Measurements from ENCODE around the gene RPL41. TPM values are rescaled to one million over a fixed set of nuclear protein-coding genes. Genes with fewer than 3 reads are reported as not detected.

The RPL41 gene
- total and polyA plus RNA-seq, 9 of the 15 experiments (the other 6 are each of a cell fraction or from before 2014, with no cell fraction given) = 3,403 to 11,276 (median 5,604) TPM

GRCh38 chr12:56158029-56158925 is 41.8 kb downstream of the RPL41 start, which contains the start of gene MYL6 (continued):
- TF ChIP-seq RBM34 (IDR thresholded peaks at IDR 0.05; ENCODE audit: borderline replicate concordance, insufficient read depth, low read length) (no peak), FOXO4 (CRISPR knock-in tag; IDR thresholded peaks at IDR 0.05) (no peak), SFPQ (IDR thresholded peaks at IDR 0.05; ENCODE audit: low read depth, low read length) (no peak), CBFA2T2 (conservative IDR thresholded peaks at IDR 0.05) (no peak), SMAD3 (CRISPR knock-in tag; conservative IDR thresholded peaks at IDR 0.05) (0 out of 2 replicates have a peak, but pooled peaks have one; percentile 35), POLR2AphosphoS2 (IDR thresholded peaks at IDR 0.05; ENCODE audit: low read length) (peak; percentile 96), HDAC8 (tag; IDR thresholded peaks at IDR 0.05) (no peak), ZFX (CRISPR knock-in tag; IDR thresholded peaks at IDR 0.05) (peak; percentile 87), GABPA (tag; conservative IDR thresholded peaks at IDR 0.05; ENCODE audit: low read depth) (peak; percentile 50; the same call in 1 of the 2 replicates), MYC (IDR thresholded peaks at IDR 0.05; ENCODE audit: low read depth, low read length) (peak; percentile 18; the same call in 1 of the 2 replicates), MYC (CRISPR knock-in tag; IDR thresholded peaks at IDR 0.05; ENCODE audit: borderline replicate concordance, low read depth) (peak; percentile 59; the same call in 1 of the 2 replicates), OTX1 (CRISPR knock-in tag; IDR thresholded peaks at IDR 0.05) (peak; percentile 99)
- TF ChIP-seq, protein P1, sequence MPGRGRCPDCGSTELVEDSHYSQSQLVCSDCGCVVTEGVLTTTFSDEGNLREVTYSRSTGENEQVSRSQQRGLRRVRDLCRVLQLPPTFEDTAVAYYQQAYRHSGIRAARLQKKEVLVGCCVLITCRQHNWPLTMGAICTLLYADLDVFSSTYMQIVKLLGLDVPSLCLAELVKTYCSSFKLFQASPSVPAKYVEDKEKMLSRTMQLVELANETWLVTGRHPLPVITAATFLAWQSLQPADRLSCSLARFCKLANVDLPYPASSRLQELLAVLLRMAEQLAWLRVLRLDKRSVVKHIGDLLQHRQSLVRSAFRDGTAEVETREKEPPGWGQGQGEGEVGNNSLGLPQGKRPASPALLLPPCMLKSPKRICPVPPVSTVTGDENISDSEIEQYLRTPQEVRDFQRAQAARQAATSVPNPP (IDR thresholded peaks at IDR 0.05; ENCODE audit: borderline replicate concordance, insufficient read depth, insufficient read length) = no peak
- TF ChIP-seq, protein P2, sequence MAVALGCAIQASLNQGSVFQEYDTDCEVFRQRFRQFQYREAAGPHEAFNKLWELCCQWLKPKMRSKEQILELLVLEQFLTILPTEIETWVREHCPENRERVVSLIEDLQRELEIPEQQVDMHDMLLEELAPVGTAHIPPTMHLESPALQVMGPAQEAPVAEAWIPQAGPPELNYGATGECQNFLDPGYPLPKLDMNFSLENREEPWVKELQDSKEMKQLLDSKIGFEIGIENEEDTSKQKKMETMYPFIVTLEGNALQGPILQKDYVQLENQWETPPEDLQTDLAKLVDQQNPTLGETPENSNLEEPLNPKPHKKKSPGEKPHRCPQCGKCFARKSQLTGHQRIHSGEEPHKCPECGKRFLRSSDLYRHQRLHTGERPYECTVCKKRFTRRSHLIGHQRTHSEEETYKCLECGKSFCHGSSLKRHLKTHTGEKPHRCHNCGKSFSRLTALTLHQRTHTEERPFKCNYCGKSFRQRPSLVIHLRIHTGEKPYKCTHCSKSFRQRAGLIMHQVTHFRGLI (CRISPR knock-in tag; IDR thresholded peaks at IDR 0.05) = no peak
- TF ChIP-seq, protein P3, sequence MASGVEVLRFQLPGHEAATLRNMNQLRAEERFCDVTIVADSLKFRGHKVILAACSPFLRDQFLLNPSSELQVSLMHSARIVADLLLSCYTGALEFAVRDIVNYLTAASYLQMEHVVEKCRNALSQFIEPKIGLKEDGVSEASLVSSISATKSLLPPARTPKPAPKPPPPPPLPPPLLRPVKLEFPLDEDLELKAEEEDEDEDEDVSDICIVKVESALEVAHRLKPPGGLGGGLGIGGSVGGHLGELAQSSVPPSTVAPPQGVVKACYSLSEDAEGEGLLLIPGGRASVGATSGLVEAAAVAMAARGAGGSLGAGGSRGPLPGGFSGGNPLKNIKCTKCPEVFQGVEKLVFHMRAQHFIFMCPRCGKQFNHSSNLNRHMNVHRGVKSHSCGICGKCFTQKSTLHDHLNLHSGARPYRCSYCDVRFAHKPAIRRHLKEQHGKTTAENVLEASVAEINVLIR (CRISPR knock-in tag; IDR thresholded peaks at IDR 0.05) = peak; percentile 62

All from K562 (cell line).